ENCODE measurements around the gene SLC5A11. TPM values are rescaled to one million over a fixed set of nuclear protein-coding genes. Genes with fewer than 3 reads are reported as not detected.

SLC5A11 gene
- total RNA-seq, 1 experiment from 2014 or later = not detected

- Mint-ChIP-seq H3K4me1 (ENCODE audit: low read depth, unreplicated experiment) (no peaks in the 10 kb centered on the region), H3K9me3 (ENCODE audit: low read depth, unreplicated experiment) (no peaks in the 10 kb centered on the region), H3K36me3 (ENCODE audit: insufficient read depth, unreplicated experiment) (peaks cover 53% of the 10 kb centered on the region), H3K27ac (ENCODE audit: unreplicated experiment) (no peak overlapping the region), H3K4me3 (ENCODE audit: low read depth, unreplicated experiment) (no peak overlapping the region), H3K27me3 (ENCODE audit: unreplicated experiment) (no peaks in the 10 kb centered on the region)
- CTCF ChIA-PET = no interaction called here
- no TSS peak for BruUV-seq (replicated peaks)
- intact Hi-C loops (cut with micrococcal nuclease; ENCODE audit: unreplicated experiment) = no loop called here
- TF ChIP-seq CTCF (IDR thresholded peaks at IDR 0.05; ENCODE audit: unreplicated experiment) = no peak
- no peak for DNase-seq
These were observed 29.1 kb upstream of the SLC5A11 start for GRCh38 chr16:24816688-24817087.

- DNase-seq = no peak
- Mint-ChIP-seq H3K27me3 (ENCODE audit: unreplicated experiment) (no peaks in the 10 kb centered on the region), H3K36me3 (ENCODE audit: insufficient read depth, unreplicated experiment) (peaks cover 57% of the 10 kb centered on the region), H3K4me3 (ENCODE audit: low read depth, unreplicated experiment) (no peak overlapping the region), H3K9me3 (ENCODE audit: low read depth, unreplicated experiment) (no peaks in the 10 kb centered on the region), H3K4me1 (ENCODE audit: low read depth, unreplicated experiment) (no peaks in the 10 kb centered on the region), H3K27ac (ENCODE audit: unreplicated experiment) (no peak overlapping the region)
- no peak for TF ChIP-seq CTCF (IDR thresholded peaks at IDR 0.05; ENCODE audit: unreplicated experiment)
- CTCF ChIA-PET = no interaction called here
- BruUV-seq (replicated peaks) = no TSS peak
- intact Hi-C loops (cut with micrococcal nuclease; ENCODE audit: unreplicated experiment) = no loop called here
These were observed 26.2 kb upstream of the SLC5A11 start for GRCh38 chr16:24819462-24820040.

- no peak overlapping the region for H3K4me3 Mint-ChIP-seq (ENCODE audit: low read depth, unreplicated experiment)
- intact Hi-C loops (cut with micrococcal nuclease; ENCODE audit: unreplicated experiment) = no loop called here
- peaks cover 48% of the 10 kb centered on the region for H3K36me3 Mint-ChIP-seq (ENCODE audit: insufficient read depth, unreplicated experiment)
- BruUV-seq (replicated peaks) = no TSS peak
- CTCF ChIA-PET = interaction anchor here (0.5 kb wide), 1 partner anchor 107 kb away, joined by 5 read pairs; no protein-coding TSS in a partner anchor
- TF ChIP-seq CTCF (IDR thresholded peaks at IDR 0.05; ENCODE audit: unreplicated experiment) = no peak
- H3K27ac Mint-ChIP-seq (ENCODE audit: unreplicated experiment) = no peak overlapping the region
- DNase-seq = no peak
- no peaks in the 10 kb centered on the region for H3K4me1 Mint-ChIP-seq (ENCODE audit: low read depth, unreplicated experiment)
- no peaks in the 10 kb centered on the region for H3K27me3 Mint-ChIP-seq (ENCODE audit: unreplicated experiment)
- no peaks in the 10 kb centered on the region for H3K9me3 Mint-ChIP-seq (ENCODE audit: low read depth, unreplicated experiment)
These were observed 25.2 kb upstream of the SLC5A11 start for GRCh38 chr16:24820522-24820921.

GRCh38 chr16:24821129-24821528 lies 24.6 kb upstream of the SLC5A11 start:
- Mint-ChIP-seq H3K4me3 (ENCODE audit: low read depth, unreplicated experiment) (no peak overlapping the region), H3K9me3 (ENCODE audit: low read depth, unreplicated experiment) (no peaks in the 10 kb centered on the region), H3K27ac (ENCODE audit: unreplicated experiment) (no peak overlapping the region), H3K4me1 (ENCODE audit: low read depth, unreplicated experiment) (no peaks in the 10 kb centered on the region), H3K36me3 (ENCODE audit: insufficient read depth, unreplicated experiment) (peaks cover 42% of the 10 kb centered on the region), H3K27me3 (ENCODE audit: unreplicated experiment) (no peaks in the 10 kb centered on the region)
- TF ChIP-seq CTCF (IDR thresholded peaks at IDR 0.05; ENCODE audit: unreplicated experiment) = no peak
- no TSS peak for BruUV-seq (replicated peaks)
- intact Hi-C loops (cut with micrococcal nuclease; ENCODE audit: unreplicated experiment) = no loop called here
- CTCF ChIA-PET = interaction anchor here (0.5 kb wide), 1 partner anchor 107 kb away, joined by 5 read pairs; no protein-coding TSS in a partner anchor
- no peak for DNase-seq
